GM21515 (cell line): ENCODE results near the gene CCDC178.
"Not testable (repeated sequence)": the region's sequence is repeated elsewhere in the genome, so short reads cannot be mapped to it uniquely, and the experiment has no call there.

Experiments used
- ATAC-seq: cut with Tn5 transposase; IDR thresholded peaks from one replicate; pipeline ENCODE4 v1.9.1; 2021; ENCODE audit not compliant: unreplicated experiment

The CCDC178 gene, protein sequence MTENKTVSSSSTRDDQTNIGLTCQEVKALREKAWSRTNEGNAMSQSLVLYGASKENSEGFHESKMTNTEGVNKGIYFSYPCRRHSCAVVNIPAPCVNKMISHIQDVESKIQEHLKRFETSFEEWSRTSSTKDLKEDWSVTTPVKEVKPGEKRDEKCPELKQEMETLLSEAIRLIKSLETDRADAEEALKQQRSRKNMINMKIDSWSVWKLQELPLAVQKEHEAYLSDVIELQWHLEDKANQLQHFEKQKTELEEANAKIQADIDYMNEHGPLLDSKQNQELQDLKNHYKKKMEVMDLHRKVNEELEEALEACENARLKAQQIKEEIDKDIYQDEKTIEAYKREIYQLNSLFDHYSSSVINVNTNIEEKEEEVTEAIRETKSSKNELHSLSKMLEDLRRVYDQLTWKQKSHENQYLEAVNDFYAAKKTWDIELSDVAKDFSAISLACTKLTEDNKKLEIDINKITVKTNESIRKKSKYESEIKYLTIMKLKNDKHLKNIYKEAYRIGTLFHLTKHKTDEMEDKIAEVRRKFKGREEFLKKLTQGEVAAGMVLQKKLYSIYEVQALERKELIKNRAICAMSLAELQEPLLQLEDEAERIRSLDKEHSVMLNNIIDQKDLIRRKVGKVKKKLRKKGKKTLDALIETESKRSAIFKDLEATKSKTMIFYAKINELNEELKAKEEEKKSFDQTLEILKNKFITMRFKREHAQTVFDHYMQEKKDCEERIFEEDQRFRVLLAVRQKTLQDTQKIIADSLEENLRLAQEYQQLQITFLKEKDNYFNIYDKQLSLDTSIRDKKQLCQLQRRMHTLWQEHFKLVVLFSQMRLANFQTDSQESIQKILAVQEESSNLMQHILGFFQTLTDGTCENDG

DNA sequence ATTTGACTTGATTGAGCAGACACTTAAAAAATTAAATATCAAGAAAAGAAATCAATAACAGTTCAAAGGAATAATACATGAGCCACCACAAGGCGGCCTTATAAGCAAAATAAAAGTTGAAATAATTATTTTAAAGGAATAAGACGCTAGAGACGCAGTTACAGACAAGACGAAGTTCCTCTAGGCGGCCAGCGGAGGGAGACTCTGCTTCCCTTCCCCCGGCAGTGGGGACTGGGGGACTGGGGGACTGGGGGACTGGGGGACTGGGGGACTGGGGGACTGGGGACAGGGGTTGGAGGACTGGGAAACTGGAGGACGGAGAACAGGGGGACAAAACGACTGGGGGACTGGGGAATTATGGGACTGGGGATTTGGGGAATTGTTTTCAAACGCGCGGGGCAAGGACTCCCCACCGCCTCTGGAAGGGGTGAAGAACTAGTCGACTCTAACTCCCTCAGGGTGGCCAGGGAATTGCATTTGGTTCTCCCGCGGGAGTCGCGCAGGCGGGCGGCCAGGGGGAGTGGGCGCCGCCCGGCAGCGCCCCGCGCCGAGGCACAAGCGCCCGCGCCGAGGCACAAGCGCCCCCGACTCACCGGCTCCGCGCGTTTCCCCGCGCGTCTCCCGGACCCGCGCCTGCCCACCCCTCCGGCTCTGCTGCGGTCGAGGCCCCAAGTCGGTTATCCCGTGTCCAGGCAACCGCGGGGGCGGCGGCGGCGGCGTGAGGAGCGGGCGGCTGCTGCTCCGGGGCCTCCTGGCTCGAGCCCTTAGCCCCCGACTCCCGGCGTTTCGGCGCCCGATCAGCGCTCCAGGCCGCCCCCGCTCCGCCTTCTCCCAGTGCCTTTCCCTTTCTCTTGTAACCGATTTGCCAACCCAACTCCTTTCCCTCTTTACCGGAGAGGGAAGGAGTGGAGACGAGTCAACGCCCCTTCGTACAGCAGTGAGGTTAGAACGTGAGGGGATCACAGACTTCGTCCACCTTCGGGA lies at the start of gene CCDC178:
TSS of gene CCDC178 (minus strand) at position 662 of the 984 bp plus-strand sequence. CDS start 28,633 bp downstream, outside the sequence.
- ATAC-seq, result no peak

DNA sequence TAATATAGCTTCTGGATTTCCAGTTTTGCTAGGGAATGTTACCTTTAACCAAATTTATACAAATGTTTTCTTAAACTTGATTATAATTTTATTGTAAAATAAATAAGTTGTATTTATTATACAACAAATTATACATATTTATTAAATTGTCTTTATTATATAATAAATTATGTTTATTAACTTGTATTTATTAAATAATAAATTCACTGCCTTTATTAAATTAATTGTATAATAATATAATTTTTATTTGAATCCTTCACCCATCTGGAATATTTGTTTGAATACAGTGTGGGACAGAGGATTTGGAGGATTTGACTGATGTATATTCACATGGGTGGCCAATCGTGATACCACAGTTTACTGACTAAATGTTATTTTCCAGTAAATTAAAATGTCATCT lies 43.4 kb upstream of the CCDC178 start:
- ATAC-seq, result no peak

DNA sequence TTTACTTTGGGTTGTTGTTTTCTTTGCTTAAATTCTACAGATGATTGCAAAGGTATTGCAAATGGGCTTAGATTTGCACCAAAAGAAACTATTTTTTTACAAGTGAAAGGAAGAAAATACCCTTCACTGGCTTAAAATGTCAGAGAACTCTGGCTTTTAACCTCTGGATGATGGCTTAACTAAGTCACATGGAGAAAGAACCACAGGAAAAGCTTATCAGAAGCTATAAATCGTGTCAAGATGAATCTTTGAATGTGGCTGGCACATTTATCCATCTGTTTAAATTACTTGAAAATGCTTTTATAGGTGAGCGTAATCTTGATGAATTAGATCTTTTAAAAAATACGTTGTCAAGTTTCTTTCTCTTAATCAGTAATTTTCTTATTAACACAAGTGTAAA lies 32.0 kb upstream of the CCDC178 start:
- ATAC-seq, result no peak

DNA sequence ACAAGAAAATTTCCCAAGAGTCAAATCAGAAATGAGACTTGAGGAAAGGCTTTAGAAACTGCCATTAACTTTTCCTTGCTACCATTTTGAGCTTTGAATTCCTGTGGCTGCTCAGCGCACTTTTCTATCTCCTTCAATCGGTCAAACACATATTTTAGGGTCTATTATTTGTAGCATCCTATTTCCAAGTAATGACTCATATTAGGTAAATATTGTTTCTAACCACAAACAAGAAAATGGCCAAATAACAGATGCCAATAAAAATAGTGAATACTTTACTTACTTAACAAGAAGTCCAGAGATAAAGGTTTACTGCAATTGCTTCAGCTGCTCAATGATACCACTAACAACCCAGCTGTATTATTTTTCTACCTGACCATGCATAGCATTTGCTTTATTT lies 29.7 kb upstream of the CCDC178 start:
- no peak for ATAC-seq

DNA sequence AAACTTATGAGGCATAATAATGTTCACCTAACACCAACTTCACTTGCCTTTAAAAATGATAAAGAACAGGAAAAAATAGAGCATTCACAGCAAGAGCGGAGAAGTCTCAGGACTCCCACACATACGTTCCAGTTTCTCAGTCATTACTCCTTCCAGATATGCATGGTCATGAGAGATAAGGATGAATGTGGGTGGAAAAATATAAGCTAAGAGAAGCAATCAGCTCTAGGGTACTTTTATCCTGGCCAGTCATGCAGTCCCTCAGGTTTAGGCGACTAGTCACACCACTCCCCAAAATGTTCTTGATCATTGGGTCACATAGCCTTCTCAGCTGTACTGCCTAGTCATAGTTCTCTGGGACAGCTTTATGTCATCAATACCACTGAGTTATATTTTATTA lies 29.2 kb upstream of the CCDC178 start:
- ATAC-seq, result no peak

DNA sequence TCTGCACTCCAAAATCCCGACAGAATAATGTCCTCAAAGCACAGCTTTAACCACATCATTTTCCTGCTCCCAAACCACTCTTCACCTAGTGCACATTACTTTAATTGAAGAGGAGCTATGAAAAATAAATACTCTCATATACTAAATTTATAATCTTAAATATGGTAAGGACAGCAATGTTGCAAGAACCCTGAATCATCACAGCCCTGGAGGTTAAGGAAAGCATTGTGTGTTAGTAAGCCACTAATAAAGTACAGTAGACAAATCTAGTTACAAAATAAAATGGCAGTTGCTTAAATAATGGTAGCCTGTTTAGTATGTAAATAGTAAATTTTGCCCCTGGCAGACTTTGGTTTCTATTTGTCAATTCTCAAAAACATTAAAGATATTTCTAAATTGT lies 27.0 kb upstream of the CCDC178 start:
- ATAC-seq, result no peak

DNA sequence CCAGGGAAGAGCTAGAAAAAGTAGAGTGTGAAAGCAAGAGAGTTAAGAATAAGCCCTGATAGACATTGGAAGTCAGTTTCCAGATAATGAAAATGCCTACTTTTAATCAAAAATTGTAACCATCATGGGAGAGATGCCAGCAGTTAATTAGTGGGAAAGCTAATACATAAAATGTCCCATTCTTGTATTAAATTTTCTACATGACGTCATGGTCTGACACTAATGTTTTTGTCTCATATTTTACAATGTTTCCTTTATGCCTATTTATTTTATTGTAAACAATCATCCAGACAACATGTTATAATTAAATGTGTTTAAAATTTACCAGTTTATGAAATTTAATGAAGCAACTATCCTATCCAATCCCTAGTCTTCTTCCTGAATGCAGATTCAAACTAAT lies 26.3 kb upstream of the CCDC178 start:
- ATAC-seq, result no peak

DNA sequence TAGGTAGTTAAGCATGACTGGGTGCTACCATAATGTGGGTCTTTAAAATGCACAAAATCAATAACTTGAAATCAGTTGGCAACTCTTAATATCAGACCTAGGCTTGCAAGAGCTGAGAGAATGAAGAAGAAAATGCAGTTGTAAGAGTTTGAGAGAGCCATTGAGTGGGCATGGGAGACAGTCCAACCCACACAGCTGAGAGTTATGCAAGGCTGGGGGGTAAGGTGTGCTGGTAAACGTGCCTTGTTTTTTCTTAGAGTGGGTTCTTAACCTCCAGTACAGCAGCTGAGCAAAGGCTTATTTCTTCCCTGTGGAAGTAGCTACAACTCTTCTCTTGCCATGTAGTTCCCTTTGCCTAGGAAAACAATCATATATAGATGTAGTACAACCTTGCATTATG lies 20.2 kb upstream of the CCDC178 start:
- ATAC-seq, result no peak

DNA sequence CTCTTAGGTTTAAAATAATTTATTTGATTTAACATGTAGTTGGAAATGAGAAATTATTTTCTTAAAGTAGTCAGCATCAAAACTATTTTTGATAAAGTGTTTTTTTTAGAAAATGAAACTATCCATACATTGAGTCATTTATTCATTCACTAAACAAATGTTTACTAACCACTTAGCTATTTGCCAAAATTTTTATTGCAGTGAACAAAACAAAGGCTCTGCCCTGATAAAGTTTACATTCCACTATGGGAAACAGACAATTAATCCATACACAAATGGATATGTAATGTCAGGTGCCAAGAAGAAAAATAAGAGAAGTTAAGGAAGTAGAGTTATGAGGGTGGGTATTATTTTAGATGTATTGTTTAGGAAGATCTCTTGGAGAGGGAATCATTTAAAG lies 19.1 kb upstream of the CCDC178 start:
- ATAC-seq, result no peak

DNA sequence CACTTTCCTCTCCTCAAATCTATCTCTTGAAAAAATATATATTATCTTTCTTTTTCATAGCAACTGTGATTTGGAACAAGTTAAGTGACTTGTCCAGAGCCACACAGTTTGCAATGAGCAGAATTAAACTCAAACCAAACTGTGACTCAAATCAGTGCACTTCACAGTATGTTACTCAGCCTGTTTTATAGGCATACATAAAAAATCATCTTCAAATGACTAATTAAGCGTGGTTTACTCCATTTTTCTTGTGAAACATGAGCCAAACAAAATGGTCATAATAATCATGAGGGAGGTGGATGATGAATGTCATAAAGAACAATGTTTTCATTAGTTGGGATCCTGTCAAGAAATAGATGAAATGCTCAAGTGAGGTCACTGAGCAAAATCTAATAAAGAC lies 6.1 kb upstream of the CCDC178 start:
- ATAC-seq, result no peak

DNA sequence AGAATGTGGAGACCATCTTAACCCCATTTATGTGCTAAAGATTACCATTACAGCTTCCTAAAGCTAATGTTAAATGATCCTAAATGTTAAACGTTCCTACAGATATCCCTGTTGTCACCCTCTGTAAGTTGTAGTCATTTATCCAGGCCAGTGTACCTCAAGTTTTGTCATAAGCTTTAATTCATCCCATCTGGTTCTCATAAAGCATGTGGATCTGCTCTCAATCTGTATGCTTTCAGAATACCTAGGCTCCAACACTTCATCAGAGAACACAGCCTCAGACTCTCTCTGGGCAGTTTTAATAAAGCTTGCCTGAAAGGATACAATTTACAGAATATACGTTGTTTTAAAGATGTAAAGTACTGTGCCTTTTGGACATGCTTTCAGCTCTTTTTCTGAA lies 4.2 kb upstream of the CCDC178 start:
- no peak for ATAC-seq

DNA sequence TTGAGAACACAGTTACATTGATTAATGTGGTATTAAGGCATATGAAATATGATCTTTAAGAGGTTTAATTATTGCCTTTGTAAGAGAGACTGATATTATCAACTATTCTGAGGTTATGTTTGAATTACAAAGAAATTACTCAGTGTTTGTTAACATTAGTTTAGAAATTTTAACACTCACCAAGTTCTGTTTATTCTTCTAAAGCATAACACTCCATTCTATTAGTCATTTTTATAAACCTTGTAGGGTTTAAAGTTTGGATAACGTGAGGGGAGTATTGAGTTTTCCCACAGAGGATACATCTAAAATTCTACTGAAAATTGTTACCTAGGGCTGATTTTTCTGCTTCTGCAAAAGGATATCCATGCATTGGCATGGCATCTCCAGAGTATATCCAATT lies 7.7 kb downstream of the CCDC178 start:
- ATAC-seq, result no peak

DNA sequence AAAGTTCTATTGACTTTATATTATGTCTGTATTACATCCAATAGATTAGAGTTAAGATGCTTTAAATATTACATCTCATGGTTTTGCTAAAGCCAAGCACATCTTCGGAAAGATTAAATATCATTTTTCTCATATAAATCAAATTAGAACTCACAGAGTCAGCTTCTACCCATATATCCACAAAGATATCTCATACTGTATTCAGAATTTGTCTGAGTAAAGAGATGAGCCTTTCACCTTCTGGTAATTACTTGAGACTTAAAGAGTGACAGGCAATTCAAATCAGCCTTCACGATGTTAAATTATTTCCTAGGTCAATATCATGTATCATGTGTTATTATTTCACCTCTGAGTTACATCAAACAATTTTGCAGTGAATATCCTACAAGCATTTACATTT lies 13.0 kb downstream of the CCDC178 start:
- no peak for ATAC-seq

DNA sequence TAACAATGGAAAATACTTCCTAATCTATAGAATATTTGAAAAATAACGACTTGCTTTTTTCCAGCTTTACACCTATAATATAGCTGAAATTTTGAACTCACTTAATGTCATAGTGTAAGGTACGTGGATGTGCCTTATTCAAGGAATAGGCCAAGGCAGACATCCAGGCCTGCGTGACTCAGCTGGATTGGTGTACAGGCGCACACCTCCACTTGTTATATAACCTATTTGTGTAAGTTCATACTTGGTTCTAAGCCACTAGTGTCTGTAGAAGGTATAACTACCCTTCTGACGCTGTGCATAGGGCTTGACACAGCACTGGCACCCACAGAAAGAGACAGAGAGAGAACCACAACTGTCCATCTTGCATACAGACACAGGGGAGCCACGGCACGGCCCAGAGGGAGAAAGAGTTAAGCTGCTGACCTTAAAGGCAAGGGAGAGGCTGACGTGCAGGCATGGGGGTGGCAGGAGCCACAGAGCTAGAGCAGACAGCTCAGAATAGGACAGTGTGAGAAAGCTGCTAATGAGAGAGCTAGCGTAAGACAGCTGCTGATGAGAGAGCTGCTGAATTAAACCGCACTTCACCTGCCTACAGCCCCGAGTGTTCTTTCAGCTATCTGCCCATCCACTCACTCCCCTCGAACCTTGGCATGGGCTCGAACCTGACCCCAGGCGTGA lies 16.1 kb downstream of the CCDC178 start:
- no peak for ATAC-seq

DNA sequence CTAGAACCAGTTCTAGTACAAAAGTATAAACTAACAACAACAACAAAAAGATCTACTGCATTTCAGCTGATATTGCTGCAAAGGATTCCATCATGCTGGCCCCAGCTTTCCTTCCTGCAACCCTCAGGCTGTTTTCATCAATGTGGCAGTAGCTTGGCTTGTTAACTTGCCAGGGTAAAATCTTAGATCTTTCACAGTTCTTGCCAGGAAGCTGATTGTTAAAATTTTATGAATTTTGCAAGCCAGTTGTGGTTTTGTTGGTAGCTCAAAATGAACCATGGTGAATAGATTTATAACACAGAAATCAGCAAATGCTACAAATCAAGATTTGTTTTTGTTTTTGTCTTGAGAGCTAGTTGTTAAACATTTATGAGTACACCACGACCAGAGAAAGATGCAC lies 19.3 kb downstream of the CCDC178 start:
- ATAC-seq, result no peak

DNA sequence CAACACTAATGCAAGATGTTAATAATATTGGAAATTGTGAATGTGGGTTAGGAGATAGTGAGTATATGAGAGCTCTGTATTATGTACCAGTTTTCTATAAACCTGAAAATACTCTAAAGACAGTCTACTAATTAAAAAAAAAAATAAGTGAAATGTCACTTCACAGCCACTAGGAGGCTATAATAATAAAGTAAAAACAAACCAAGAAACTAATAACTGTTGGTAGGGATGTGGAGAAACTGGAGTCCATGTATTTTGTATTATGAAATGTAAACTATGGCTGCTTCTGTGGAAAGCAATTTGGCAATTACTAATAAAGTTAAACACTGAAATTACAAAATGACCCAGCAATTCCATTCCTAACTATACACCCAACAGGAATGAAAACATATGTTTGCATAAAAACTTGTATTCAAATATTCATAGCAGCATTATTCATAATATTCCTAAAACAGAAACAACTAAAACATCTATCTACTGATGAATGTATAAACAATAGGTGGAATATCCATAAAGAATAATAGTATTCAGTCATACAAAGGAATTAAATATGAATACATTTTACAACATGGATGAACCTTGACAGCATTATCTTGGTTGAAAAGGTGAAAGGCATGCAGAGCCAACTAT lies 36.2 kb downstream of the CCDC178 start:
- ATAC-seq, result no peak

DNA sequence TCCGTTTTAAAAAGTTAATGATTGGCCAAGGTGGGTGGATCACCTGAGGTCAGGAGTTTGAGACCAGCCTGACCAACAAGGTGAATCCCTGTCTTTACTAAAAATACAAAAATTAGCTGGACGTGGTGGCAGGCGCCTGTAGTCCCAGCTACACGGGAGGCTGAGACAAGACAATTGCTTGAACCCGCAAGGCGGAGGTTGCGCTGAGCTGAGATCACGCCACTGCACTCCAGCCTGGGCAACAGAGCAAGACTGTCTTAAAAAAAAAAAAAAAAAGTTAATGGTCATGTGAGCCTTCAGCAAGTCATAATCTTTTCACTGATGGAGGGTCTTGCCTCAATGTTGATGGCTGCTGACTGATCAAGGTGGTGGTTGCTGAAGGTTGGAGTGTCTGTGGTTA lies 41.6 kb downstream of the CCDC178 start:
- ATAC-seq, result not testable (repeated sequence)

DNA sequence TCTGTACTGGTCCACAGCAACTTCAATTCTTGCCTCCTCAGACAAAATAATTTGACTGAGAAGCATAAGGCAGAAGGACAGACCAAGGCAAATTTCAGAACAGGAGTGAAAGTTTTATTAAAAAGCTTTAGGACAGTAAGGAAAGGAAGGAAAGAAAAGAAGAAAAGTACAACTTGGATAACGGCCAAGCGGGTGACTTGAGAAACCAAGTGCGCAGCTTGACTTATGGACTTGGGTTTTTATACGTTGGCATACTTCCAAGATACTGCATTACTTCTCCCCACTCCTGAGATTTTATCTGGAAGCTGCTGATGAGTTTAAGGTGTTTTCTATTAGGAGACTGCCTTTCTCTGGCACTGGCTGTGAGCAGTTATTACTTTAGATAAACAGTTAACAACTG lies 64.7 kb downstream of the CCDC178 start:
- ATAC-seq, result no peak

DNA sequence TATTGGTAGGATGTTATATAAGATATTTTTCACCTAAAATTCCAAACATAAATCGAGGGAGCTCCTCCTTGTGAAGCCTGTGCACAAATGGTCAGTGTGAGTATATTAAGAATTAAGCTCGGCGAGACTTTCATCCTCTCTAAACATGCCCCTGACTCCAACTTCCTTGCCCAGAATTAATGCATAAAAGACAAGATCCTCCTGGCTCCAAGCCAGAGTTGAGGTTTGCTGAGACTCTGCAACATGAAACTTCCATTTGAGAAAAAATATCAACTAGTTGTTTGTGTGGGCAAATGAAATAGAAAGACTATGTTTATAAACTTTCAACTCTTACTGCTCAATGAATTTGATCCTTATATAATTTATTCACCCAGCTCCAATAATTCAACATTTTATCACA lies 68.1 kb downstream of the CCDC178 start:
- ATAC-seq, result no peak
